ENCODE results near the gene CTTNBP2.

The CTTNBP2 gene

DNA sequence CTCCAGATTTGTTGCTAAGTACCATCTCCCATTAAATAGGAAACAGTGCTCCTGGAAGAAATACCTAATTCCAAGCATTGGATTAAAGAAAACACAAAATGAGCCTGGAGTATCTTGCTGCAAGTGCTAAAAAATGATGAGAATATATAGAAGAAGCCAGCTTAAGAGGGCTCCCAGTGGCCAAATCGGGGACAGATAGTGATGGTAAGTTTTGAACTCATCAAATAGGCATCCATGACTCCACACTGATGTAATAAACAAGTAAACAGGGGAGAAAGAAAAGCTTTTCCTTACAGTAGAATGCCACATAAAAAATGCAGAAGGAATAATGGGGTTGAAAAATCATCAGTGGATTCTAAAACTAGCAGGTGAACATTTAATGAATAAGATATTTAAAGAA lies 72.4 kb downstream of the CTTNBP2 start:
- TF ChIP-seq GATA2 (IDR thresholded peaks at IDR 0.05; ENCODE audit: low read depth, low read length) (no peak), GATA3 (IDR thresholded peaks at IDR 0.05; ENCODE audit: low read depth, low read length) (no peak)

DNA sequence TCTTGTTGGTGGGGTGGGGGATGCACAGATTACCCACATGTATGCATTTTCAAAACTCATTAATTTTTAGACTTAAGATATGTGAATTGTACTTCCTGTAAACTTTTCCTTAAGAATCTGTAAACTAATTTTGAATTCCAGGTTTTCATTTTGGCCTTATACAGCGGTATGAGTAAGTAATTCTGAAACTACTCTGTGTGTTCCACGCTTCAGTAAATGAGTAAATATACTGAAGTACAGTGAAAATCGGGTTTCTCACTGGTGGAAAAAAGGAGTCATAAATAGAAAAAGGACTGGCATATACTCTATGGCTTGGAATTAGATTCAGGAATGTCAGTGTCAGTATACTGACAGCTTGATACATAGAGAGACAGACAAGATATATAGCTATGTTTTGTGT lies 72.8 kb downstream of the CTTNBP2 start:
- no peak for TF ChIP-seq GATA3 (IDR thresholded peaks at IDR 0.05; ENCODE audit: low read depth, low read length)
- no peak for TF ChIP-seq GATA2 (IDR thresholded peaks at IDR 0.05; ENCODE audit: low read depth, low read length)

DNA sequence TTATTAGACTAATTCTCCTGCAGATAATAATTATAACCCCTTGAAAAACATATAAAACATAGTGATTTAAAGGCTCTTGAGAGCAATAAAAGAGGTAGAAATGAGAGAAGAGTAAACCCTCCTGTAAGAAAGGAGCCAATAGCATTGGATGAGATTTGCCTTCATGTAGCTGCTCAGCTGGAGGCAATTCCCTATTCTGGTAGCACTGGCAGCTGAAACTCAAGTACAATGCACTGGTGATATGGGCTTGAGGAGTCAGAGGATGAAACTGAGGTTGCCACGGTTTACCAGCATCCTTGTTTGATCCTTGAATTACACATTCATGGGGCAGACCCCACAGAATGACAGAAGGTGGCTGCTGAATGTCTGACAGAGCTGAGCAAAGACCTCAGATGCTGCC lies 76.4 kb downstream of the CTTNBP2 start:
- no peak for TF ChIP-seq GATA3 (IDR thresholded peaks at IDR 0.05; ENCODE audit: low read depth, low read length)

DNA sequence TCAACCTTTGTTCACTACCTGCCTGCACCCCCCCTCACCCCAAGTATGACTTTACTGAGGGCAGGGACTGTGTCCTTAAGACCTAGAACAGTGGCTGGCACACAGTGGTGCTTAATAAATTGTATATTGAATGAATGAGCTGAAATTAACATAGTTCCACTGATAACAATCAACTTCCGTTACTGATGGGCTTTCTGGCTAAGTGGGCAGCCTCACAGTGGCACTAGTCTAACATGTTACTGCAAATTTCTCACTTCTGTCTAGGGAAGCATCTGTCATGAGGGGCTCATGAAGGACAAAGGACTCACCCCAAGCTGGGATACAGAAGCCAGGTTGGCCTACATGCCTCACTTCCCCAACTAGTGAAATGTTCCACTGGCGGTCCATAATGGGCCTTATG lies 79.3 kb downstream of the CTTNBP2 start:
- TF ChIP-seq GATA2 (IDR thresholded peaks at IDR 0.05; ENCODE audit: low read depth, low read length) = no peak
- no peak for TF ChIP-seq GATA3 (IDR thresholded peaks at IDR 0.05; ENCODE audit: low read depth, low read length)

DNA sequence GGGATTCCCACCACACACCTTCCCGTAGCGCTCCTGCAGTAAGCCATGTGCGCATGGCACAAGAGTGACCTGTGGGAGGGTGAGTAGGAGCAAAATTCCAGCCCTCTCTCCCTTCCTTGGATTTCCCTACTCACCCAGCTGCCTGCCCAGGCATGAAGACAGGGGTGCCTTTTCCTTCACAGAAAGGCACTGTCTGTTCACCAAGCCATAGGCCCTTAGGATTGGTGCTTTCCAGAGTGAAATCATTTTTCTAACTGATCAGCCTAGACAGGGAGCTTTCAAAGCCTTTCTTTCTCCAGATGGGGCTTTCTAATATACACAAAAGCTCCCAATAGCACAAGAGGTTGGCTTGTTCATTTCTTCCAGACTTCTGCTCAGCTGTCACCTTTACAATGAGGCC lies 79.7 kb downstream of the CTTNBP2 start:
- no peak for TF ChIP-seq GATA3 (IDR thresholded peaks at IDR 0.05; ENCODE audit: low read depth, low read length)
- TF ChIP-seq GATA2 (IDR thresholded peaks at IDR 0.05; ENCODE audit: low read depth, low read length) = no peak

DNA sequence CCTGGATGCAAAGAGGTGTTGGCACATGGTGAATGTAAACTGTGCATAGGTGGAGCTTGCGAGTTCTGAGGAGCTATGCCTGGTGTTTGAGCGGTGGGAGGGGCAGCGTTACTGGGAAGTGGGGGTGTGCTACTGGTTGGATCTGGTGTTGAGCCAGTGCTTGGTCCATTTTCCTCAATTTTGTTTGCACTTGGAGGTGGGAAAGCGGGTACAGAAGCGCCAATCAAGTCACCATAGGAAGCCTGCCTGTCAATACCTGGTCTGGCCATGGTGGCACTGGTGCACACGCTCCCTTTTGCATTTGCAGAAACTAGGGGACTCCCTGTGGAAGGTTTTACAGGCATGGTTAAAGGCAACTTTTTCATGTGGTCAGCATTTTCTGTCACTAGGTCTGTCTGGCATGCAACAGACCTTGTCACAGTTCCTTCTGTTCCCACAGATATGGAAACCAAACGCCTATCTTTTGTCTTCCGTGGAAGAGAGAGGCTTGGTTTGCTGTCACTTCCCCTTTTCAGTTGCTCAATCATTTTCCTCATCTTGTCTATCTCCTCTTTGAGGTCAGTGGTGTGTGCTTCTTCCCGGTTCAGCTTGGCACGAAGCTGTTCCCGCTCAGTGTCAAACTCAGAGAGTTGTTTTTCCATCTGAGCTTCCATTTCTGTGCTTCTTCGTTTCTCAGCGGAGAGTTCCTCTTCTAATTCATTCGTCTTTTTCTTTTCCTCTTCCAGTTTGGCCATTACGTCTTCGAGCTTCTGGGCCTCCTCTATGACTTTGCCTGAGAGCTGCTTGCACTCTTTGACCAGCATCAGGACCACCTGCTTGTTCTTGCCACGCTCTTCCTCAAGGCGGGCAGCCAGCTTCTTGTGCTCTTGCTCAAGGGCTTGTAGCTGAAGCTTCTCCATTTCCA lies 81.1 kb downstream of the CTTNBP2 start:
- TF ChIP-seq GATA2 (IDR thresholded peaks at IDR 0.05; ENCODE audit: low read depth, low read length) (no peak), GATA3 (IDR thresholded peaks at IDR 0.05; ENCODE audit: low read depth, low read length) (no peak)

DNA sequence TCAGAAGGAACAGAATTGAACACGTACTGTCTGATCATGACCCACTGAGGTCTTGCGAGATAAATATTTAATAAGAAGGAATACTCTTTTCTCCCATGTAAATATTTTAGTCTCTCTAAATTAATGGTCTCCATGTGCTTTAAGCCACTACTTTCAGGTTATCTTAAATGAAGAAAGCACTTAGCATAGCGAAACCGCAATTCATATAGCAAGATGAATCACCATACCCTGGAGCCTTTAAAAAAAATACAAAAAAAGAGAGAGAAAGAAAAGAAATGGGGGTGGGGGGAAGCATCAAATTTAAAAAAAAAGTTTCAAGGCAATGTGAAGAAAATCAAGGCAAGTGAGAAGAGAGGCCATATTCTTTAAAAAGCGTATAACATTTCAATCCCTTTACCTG lies 82.5 kb downstream of the CTTNBP2 start:
- TF ChIP-seq GATA3 (IDR thresholded peaks at IDR 0.05; ENCODE audit: low read depth, low read length) (no peak), GATA2 (IDR thresholded peaks at IDR 0.05; ENCODE audit: low read depth, low read length) (no peak)

DNA sequence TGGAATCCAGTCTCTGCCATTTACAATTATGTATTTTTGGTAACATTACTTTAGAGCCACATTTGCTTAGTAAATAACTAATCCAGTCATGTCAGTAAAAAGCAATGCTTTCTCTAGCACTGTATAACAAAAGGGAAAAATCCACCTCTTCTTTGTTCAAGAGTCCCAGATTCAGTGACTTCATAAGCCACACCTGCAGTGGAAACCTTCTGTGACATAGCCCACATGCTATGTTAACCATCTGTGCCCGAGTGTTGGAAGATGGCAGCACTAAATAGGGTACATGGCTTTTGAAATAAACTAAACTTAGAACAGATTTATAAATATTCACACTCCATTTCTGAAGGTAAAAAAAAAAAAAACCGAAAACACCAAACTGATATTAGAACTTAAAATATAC lies 83.0 kb downstream of the CTTNBP2 start:
- TF ChIP-seq GATA2 (IDR thresholded peaks at IDR 0.05; ENCODE audit: low read depth, low read length) (no peak), GATA3 (IDR thresholded peaks at IDR 0.05; ENCODE audit: low read depth, low read length) (no peak)

DNA sequence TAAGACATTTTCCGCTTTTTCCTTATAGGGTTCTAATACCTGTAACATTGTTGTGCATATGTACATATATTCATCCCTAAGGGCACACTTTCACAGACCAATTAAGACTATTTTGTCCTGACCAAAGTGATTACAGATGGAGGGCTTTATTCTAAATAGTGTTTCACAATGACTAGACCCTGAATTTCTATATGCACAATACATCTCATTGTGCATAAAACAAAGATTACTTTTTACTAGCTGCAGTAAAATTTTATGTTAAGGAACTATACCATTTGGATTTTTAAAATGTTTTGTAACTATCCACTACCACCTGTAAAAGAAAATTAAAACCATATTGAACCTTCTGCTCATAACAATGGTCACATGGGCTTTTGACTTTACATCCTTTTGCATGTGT lies 87.8 kb downstream of the CTTNBP2 start:
- TF ChIP-seq GATA2 (IDR thresholded peaks at IDR 0.05; ENCODE audit: low read depth, low read length) = no peak
- no peak for TF ChIP-seq GATA3 (IDR thresholded peaks at IDR 0.05; ENCODE audit: low read depth, low read length)

DNA sequence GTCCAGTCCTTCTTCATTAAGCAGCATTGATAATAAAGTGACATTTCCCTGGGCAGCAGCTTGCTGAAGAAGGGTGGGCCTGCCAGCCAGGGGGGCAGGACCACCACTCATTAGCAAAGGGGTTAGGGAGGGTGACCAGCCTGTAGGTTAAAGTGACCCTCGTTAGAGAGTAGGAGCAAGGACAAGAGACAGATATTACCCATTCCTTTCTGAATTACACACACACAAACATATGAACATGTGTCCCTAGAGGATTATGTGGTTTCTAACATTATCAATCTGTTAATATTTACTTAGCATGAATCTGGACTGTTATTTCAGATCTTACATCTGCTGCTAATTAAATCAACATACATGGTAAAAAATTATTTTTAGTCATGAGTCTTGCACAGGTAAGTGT lies 88.9 kb downstream of the CTTNBP2 start:
- TF ChIP-seq GATA3 (IDR thresholded peaks at IDR 0.05; ENCODE audit: low read depth, low read length) (no peak), GATA2 (IDR thresholded peaks at IDR 0.05; ENCODE audit: low read depth, low read length) (no peak)

DNA sequence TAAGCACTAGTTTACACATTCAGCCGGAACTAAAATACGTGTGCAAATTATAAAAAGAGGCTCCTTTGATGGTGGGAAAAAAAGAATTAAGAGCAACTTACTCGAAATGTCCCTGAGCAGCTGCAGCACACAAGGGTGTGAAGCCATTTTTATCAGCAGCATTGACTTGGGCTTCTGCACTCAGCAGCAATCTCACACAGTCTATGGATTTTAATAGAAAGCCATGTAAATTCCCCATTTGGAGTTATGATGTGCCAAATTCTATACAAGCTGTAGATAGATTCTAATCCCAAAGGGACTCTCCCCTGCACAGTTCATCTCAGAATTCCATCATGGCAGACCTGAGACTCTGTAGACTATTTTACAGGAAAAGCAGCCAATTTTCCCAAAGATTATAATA lies 90.5 kb downstream of the CTTNBP2 start:
- TF ChIP-seq GATA3 (IDR thresholded peaks at IDR 0.05; ENCODE audit: low read depth, low read length) (no peak), GATA2 (IDR thresholded peaks at IDR 0.05; ENCODE audit: low read depth, low read length) (no peak)

DNA sequence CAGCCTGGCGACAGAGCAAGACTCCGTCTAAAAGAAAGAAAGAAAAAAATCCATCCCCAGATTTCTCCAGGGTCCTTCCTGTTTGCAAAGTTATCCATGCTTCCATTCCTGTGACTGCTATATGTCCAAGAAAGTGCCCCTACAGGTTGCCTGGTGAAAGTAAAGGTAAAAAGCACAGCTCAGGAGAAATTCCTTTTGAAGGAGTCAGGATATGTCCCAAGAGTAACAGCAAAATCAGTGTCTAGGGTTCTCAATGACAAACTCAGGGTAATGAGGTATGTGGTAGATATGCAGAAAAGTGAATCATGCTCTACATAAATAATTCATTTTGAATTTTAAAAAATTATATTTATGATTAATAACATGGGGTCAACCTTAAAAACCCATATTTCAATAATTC lies 91.5 kb downstream of the CTTNBP2 start:
- TF ChIP-seq GATA3 (IDR thresholded peaks at IDR 0.05; ENCODE audit: low read depth, low read length) (no peak), GATA2 (IDR thresholded peaks at IDR 0.05; ENCODE audit: low read depth, low read length) (no peak)

DNA sequence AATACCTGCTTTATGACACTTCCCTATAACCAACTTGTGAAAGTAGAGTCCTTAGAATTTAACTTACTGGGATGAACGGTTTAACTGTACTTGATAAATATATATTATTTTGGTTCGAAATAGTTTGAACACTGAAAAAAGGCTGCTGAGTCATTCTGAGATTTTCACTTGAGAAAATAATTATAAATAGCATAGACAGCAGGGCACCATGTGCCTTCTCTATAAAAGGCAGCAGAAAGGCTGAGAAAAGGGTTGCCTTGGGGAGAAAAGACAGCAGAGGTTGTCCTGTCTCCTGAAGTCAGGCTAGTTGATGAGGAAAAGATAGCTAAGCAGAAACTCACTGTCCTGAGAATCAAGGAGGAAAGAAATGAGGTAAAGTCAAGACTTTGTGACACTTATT lies 92.4 kb downstream of the CTTNBP2 start:
- TF ChIP-seq GATA3 (IDR thresholded peaks at IDR 0.05; ENCODE audit: low read depth, low read length) (no peak), GATA2 (IDR thresholded peaks at IDR 0.05; ENCODE audit: low read depth, low read length) (no peak)

DNA sequence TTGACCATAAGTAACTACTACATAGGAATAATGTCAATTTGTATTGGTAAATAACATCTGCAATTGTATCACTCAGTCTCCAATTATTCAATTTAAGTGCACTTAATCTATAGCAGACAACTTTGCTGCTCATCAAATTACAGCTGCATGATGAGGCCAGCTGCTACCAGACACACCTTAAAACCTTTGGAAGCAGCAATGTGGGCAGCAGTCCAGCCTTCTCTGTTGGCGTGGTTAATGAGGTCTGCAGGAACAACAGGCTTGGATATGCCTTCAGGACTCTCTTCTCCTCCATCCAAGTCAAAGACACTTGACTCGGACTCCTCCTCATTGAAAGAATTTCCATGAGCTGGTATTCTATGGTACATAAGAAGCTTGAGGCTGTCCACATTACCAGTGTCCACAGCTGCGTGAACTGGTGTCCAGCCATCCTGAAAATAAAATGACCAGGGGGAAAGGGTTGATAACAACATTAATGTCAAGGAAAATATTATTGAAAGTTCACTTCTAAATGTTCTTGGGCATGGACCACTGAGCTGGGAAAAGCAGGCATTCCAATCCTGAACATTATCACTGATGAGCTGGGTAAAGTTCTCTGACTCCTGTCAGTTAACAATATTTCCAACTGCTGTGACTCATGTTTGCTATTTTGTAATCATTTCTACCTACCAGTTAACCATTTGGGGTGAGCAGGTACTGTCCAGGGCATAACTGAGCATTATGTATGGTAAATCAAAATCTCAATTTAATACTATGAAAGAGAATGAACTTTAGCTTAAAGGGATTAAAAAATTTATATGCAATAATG lies 95.7 kb downstream of the CTTNBP2 start:
- TF ChIP-seq GATA2 (IDR thresholded peaks at IDR 0.05; ENCODE audit: low read depth, low read length) = no peak

DNA sequence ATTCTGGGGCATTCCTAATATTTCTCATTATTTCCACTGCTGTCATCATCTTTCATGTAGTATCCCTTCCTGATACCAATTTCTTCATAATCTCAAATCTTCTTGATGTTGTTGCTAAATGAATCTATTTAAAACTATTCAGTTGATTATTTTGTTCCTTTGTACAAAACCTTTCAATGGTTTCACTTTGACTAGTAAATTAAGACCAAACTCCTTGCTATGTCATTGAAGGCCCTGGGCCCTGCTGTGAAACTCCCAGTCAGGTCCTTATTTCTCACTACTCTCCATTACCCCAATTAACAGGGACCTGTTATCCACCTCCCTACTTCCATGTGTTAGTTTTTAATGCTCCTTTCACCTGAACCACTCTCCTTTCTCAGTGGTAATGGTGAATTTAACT lies 97.0 kb downstream of the CTTNBP2 start:
- no peak for TF ChIP-seq GATA2 (IDR thresholded peaks at IDR 0.05; ENCODE audit: low read depth, low read length)
- TF ChIP-seq GATA3 (IDR thresholded peaks at IDR 0.05; ENCODE audit: low read depth, low read length) = no peak

All from SH-SY5Y (cell line).